K562 (cell line): Measurements from ENCODE around the gene JUNB. TPM values are rescaled to one million over a fixed set of nuclear protein-coding genes. Genes with fewer than 3 reads are reported as not detected.
A peak's percentile ranks its signal among the peaks of the same experiment; 100 is the strongest.

Experiments
- CC2D1A ChIP-seq: fragments of 450-650 bp; IDR thresholded peaks from 2 replicates; pipeline ENCODE4 v1.6.1; 2017; ENCODE audit warnings: mild to moderate bottlenecking
- CREM ChIP-seq: IDR thresholded peaks from 2 replicates; pipeline ENCODE4 v1.6.1; 2014; ENCODE audit warnings: antibody characterized with exemption, low read depth
- EGR1 ChIP-seq: fragments of 450-650 bp; conservative IDR thresholded peaks from 2 replicates; pipeline ENCODE4 v1.6.1; 2017; ENCODE audit warnings: mild to moderate bottlenecking
- EP400 ChIP-seq: fragments of 450-650 bp; IDR thresholded peaks from 2 replicates; pipeline ENCODE4 v1.6.1; 2017; ENCODE audit warnings: antibody characterized with exemption, mild to moderate bottlenecking, moderate library complexity
- HBP1 ChIP-seq: fragments of 450-650 bp; formaldehyde crosslinking; IDR thresholded peaks from 2 replicates; pipeline ENCODE4 v1.4.0; 2022; ENCODE audit warnings: missing genetic modification characterization
- MEF2D ChIP-seq: conservative IDR thresholded peaks from 2 replicates; pipeline ENCODE4 v1.6.1; 2016; ENCODE audit warnings: low read depth, missing genetic modification characterization, missing compliant biosample characterization
- NBN ChIP-seq: fragments of 450-650 bp; IDR thresholded peaks from 2 replicates; pipeline ENCODE4 v1.6.1; 2016; ENCODE audit warnings: low read depth, mild to moderate bottlenecking
- NR2C1 ChIP-seq, 2 experiments: fragments of 450-650 bp; IDR thresholded peaks; 2 replicates each; pipeline ENCODE4 v1.6.1; 2017; ENCODE audit warnings: mild to moderate bottlenecking in 2 of 2, antibody characterized with exemption in 1 of 2, inconsistent platforms in 1 of 2, missing compliant biosample characterization in 1 of 2, missing genetic modification characterization in 1 of 2
- OTX1 ChIP-seq: fragments of 450-650 bp; formaldehyde crosslinking; IDR thresholded peaks from 2 replicates; pipeline ENCODE4 v1.4.0; 2022; ENCODE audit warnings: mild to moderate bottlenecking
- POLR2AphosphoS5 ChIP-seq: IDR thresholded peaks from 2 replicates; pipeline ENCODE4 v1.6.1; 2011; ENCODE audit warnings: mild to moderate bottlenecking, low read depth, low read length, moderate library complexity; ENCODE audit not compliant: control insufficient read depth, insufficient read depth
- RBM22 ChIP-seq: fragments of 200-400 bp; formaldehyde crosslinking; IDR thresholded peaks from 2 replicates; pipeline ENCODE4 v1.6.1; 2018; ENCODE audit warnings: low read length, low read depth; ENCODE audit not compliant: poor library complexity, severe bottlenecking
- TEAD1 ChIP-seq, 2 experiments: fragments of 450-650 bp in 1 of 2; sonication (generic) in 1 of 2; formaldehyde crosslinking; IDR thresholded peaks; 2 replicates each; pipeline versions ENCODE4 v1.4.0 to v1.8.0; 2020 to 2022; ENCODE audit warnings: mild to moderate bottlenecking in 2 of 2, missing genetic modification reagents in 1 of 2
- ZNF280A ChIP-seq: fragments of 450-650 bp; IDR thresholded peaks from 2 replicates; pipeline ENCODE4 v1.6.1; 2018; ENCODE audit warnings: mild to moderate bottlenecking, low read depth; ENCODE audit not compliant: partially characterized antibody
- ZNF830 ChIP-seq: fragments of 250-450 bp; sonication (Bioruptor Pico); IDR thresholded peaks from 2 replicates; pipeline ENCODE4 v1.5.0; 2021; ENCODE audit warnings: mild to moderate bottlenecking
- polyA plus RNA-seq, 8 experiments: library from polyadenylated mRNA; depleted of rRNA in 4 of 8; stranded (reverse) in 5 of 8; unstranded in 3 of 8; fragments of >200 nt; fragmentation: Nextera tagmentation in 2 of 8; fragmentation: Illumina TruSeq in 1 of 8; extraction: Ambion mirVana in 2 of 8; extraction: Trizol in 1 of 8; gene quantifications; 2 replicates each; pipeline versions ENCODE4 v1.2.1 to v1.2.3, GENCODE V29; 2011 to 2014; ENCODE audit warnings: inconsistent platforms in 1 of 8, missing spikeins in 1 of 8
- total RNA-seq, 7 experiments: library from RNA; depleted of rRNA in 6 of 7; stranded (reverse); fragments of >200 nt in 6 of 7; fragmentation: Illumina TruSeq in 2 of 7; extraction: Trizol in 2 of 7; gene quantifications; 2 replicates each; pipeline versions ENCODE4 v1.2.1 to v1.2.3, GENCODE V29; 2011 to 2021; ENCODE audit warnings: low replicate concordance in 1 of 7

JUNB gene
- total and polyA plus RNA-seq, 9 of the 15 experiments (the other 6 are each of a cell fraction or from before 2014, with no cell fraction given): 0.23 to 88.1 (median 13.1) TPM

GRCh38 chr19:12796146-12797071 lies 5.1 kb downstream of the JUNB start (continued):
- TF ChIP-seq ZNF280A (no peak), OTX1 (CRISPR knock-in tag) (peak; percentile 29; the same call in 1 of the 2 replicates), NR2C1 (IDR thresholded peaks at IDR 0.05) (no peak; the same call in 1 of the 2 replicates), NR2C1 (tag; IDR thresholded peaks at IDR 0.05) (peak; percentile 44; the same call in 1 of the 2 replicates), HBP1 (0 out of 2 replicates have a peak, but pooled peaks have one; percentile 30), MEF2D (no peak), EP400 (peak; percentile 63), RBM22 (no peak), ZNF830 (CRISPR knock-in tag) (no peak), TEAD1 (CRISPR knock-in tag; IDR thresholded peaks at IDR 0.05) (peak; percentile 19 to 76; a peak in 1 of 4 replicates), CREM (peak; percentile 38), CC2D1A (peak; percentile 85), NBN (peak; percentile 68; the same call in 1 of the 2 replicates), POLR2AphosphoS5 (peak; percentile 21; the same call in 1 of the 2 replicates), EGR1 (no peak)
